ENCODE data around the gene KLHL2.

GRCh38 chr4:165324236-165324917, 117.0 kb downstream of the KLHL2 start:
- no peak for TF ChIP-seq SMAD3 (CRISPR knock-in tag; IDR thresholded peaks at IDR 0.05; ENCODE audit: borderline replicate concordance)
- TF ChIP-seq, protein P1, sequence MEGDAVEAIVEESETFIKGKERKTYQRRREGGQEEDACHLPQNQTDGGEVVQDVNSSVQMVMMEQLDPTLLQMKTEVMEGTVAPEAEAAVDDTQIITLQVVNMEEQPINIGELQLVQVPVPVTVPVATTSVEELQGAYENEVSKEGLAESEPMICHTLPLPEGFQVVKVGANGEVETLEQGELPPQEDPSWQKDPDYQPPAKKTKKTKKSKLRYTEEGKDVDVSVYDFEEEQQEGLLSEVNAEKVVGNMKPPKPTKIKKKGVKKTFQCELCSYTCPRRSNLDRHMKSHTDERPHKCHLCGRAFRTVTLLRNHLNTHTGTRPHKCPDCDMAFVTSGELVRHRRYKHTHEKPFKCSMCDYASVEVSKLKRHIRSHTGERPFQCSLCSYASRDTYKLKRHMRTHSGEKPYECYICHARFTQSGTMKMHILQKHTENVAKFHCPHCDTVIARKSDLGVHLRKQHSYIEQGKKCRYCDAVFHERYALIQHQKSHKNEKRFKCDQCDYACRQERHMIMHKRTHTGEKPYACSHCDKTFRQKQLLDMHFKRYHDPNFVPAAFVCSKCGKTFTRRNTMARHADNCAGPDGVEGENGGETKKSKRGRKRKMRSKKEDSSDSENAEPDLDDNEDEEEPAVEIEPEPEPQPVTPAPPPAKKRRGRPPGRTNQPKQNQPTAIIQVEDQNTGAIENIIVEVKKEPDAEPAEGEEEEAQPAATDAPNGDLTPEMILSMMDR (IDR thresholded peaks at IDR 0.05), result no peak
- no peak for TF ChIP-seq E2F5 (CRISPR knock-in tag; IDR thresholded peaks at IDR 0.05)
- no peak for TF ChIP-seq TEAD4 (CRISPR knock-in tag; IDR thresholded peaks at IDR 0.05)
- TF ChIP-seq ELF4 (CRISPR knock-in tag; IDR thresholded peaks at IDR 0.05; ENCODE audit: low read depth), result no peak
- no peak for TF ChIP-seq ETV6 (CRISPR knock-in tag; IDR thresholded peaks at IDR 0.05)
- TF ChIP-seq, protein P2, sequence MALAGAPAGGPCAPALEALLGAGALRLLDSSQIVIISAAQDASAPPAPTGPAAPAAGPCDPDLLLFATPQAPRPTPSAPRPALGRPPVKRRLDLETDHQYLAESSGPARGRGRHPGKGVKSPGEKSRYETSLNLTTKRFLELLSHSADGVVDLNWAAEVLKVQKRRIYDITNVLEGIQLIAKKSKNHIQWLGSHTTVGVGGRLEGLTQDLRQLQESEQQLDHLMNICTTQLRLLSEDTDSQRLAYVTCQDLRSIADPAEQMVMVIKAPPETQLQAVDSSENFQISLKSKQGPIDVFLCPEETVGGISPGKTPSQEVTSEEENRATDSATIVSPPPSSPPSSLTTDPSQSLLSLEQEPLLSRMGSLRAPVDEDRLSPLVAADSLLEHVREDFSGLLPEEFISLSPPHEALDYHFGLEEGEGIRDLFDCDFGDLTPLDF (CRISPR knock-in tag; IDR thresholded peaks at IDR 0.05), result no peak
- no peak for TF ChIP-seq NR3C1 (CRISPR knock-in tag; conservative IDR thresholded peaks at IDR 0.05; ENCODE audit: low read depth)
- TF ChIP-seq, protein P3, sequence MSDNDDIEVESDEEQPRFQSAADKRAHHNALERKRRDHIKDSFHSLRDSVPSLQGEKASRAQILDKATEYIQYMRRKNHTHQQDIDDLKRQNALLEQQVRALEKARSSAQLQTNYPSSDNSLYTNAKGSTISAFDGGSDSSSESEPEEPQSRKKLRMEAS (CRISPR knock-in tag; IDR thresholded peaks at IDR 0.05), result no peak
- TF ChIP-seq JUN (CRISPR knock-in tag; IDR thresholded peaks at IDR 0.05), result no peak
- no peak for TF ChIP-seq E2F4 (CRISPR knock-in tag; IDR thresholded peaks at IDR 0.05; ENCODE audit: borderline replicate concordance, low read depth)
- no peak for TF ChIP-seq TCF7 (CRISPR knock-in tag; IDR thresholded peaks at IDR 0.05; ENCODE audit: low read depth)

Data from WTC11 (cell line).